Tibial artery (tissue), 4 donors: ENCODE results near the gene PHLDB2.

Source experiments
- DNase-seq, 2 donors: peaks; one replicate each; pipeline ENCODE4 v3.0.0-alpha.2; 2019
- H3K27ac ChIP-seq, 2 donors: fragments of 200-600 bp; sonication (generic) in 1 of 2; 1 replicate in 1 of 2; 2 replicates in 1 of 2; pipeline ENCODE4 v1.5.1; 2018 to 2019; ENCODE audit warnings: mild to moderate bottlenecking in 1 of 2
- H3K27me3 ChIP-seq, 2 donors: fragments of 200-600 bp; sonication (generic) in 1 of 2; one replicate each; pipeline versions ENCODE4 v1.5.1 to v1.6.0; 2016 to 2019
- H3K36me3 ChIP-seq, 3 donors: fragments of 200-600 bp; sonication (generic) in 2 of 3; one replicate each; pipeline ENCODE4 v1.5.1; 2016 to 2019; ENCODE audit warnings: mild to moderate bottlenecking in 2 of 3
- H3K4me1 ChIP-seq, 4 donors: fragments of 200-600 bp; sonication (generic) in 2 of 4; 1 replicate in 3 of 4; 2 replicates in 1 of 4; pipeline ENCODE4 v1.5.1; 2016 to 2019
- H3K4me3 ChIP-seq, 2 donors: fragments of 200-600 bp; sonication (generic) in 1 of 2; 1 replicate in 1 of 2; 2 replicates in 1 of 2; pipeline ENCODE4 v1.5.1; 2018 to 2019; ENCODE audit warnings: mild to moderate bottlenecking in 2 of 2
- H3K9me3 ChIP-seq, 3 donors: fragments of 200-600 bp; sonication (generic) in 1 of 3; one replicate each; pipeline ENCODE4 v1.5.1; 2016 to 2019
- intact Hi-C: fragments of 100-400 bp; cut with DNase I; formaldehyde crosslinking; loops from one replicate; pipeline ENCODE4 v1.15.0; 2023; ENCODE audit warnings: low total_unique reads
- TF ChIP-seq, protein P1 (sequence below), 2 experiments: fragments of 200-600 bp in 1 of 2; fragments of 450-650 bp in 1 of 2; IDR thresholded peaks; one replicate each; pipeline ENCODE4 v1.5.1; 2017 to 2019; ENCODE audit warnings: antibody characterized with exemption in 2 of 2, mild to moderate bottlenecking in 1 of 2, moderate library complexity in 1 of 2

Gene PHLDB2

DNA sequence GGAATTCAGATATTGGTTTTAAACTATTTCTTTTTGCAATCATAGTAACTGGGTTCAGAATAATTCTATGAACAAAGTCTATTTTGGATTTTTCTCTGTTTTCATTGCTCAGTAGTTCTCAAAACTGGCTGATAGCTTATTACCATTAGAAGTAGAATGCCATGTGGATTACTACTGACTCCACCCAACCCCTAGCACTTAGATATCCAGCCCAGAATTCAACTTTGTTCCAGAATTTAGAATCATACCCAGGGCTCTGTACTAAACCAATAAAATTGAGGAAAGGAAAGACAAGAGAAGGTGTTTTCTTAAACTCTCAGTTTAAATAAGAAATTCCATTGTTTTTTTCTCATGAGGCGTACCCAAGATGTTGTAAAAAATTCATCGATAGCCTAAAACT, 80.8 kb downstream of the PHLDB2 start:
- intact Hi-C loops, result no loop called here
- no peak overlapping the region for H3K4me3 ChIP-seq
- TF ChIP-seq, protein P1, sequence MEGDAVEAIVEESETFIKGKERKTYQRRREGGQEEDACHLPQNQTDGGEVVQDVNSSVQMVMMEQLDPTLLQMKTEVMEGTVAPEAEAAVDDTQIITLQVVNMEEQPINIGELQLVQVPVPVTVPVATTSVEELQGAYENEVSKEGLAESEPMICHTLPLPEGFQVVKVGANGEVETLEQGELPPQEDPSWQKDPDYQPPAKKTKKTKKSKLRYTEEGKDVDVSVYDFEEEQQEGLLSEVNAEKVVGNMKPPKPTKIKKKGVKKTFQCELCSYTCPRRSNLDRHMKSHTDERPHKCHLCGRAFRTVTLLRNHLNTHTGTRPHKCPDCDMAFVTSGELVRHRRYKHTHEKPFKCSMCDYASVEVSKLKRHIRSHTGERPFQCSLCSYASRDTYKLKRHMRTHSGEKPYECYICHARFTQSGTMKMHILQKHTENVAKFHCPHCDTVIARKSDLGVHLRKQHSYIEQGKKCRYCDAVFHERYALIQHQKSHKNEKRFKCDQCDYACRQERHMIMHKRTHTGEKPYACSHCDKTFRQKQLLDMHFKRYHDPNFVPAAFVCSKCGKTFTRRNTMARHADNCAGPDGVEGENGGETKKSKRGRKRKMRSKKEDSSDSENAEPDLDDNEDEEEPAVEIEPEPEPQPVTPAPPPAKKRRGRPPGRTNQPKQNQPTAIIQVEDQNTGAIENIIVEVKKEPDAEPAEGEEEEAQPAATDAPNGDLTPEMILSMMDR (IDR thresholded peaks at IDR 0.05), result no peak
- peaks cover 0 to 21% (median 4%) of the 10 kb centered on the region in 4 donors for H3K4me1 ChIP-seq
- H3K27ac ChIP-seq, result no peak overlapping the region
- H3K27me3 ChIP-seq, result no peaks in the 10 kb centered on the region
- peaks cover 48 to 54% (median 53%) of the 10 kb centered on the region in 3 donors for H3K36me3 ChIP-seq
- H3K9me3 ChIP-seq, result no peaks in the 10 kb centered on the region
- no peak for DNase-seq

DNA sequence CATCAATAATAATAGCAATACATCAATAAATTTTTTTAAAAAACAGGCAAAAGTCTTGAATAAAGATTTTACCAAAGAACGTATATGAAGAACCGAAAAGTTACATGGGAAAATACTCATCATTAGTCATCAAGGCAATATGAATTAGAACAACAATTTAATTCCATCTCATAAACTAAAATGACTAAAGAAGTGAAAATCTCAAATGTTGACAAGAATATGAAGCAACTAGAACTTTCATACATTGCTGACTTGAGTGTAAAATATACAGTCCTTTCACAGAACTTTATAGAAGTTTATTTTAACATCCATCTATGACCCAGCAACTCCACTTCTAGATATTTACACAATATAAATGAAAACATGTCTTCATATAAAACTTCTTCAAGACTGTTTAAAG, 84.5 kb downstream of the PHLDB2 start:
- no peak overlapping the region for H3K27ac ChIP-seq
- H3K27me3 ChIP-seq, result no peaks in the 10 kb centered on the region
- H3K9me3 ChIP-seq, result no peaks in the 10 kb centered on the region
- H3K4me3 ChIP-seq, result no peak overlapping the region
- no peak for DNase-seq
- peaks cover 64 to 67% (median 64%) of the 10 kb centered on the region in 3 donors for H3K36me3 ChIP-seq
- intact Hi-C loops, result no loop called here
- TF ChIP-seq, protein P1 (IDR thresholded peaks at IDR 0.05), result no peak
- no peaks in the 10 kb centered on the region for H3K4me1 ChIP-seq

DNA sequence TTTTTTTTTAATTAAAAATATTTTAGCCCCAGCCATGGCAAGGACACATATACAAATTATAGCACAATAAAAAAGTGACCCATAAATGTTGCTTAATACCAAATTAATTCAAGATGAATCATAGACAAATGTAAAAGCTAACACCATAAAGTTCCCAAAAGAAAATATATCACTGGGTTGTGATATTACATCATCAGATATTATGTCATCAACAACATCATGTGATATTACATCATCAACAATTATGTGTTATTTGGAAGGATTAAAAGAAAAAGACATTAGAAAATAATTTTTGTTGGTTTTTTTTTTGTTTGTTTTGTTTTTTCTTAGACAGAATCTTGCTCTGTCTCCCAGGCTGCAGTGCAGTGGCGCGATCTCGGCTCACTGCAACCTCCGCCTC, 85.3 kb downstream of the PHLDB2 start:
- H3K27me3 ChIP-seq, result no peaks in the 10 kb centered on the region
- intact Hi-C loops, result no loop called here
- H3K36me3 ChIP-seq, result peaks cover 62 to 66% (median 65%) of the 10 kb centered on the region in 3 donors
- no peaks in the 10 kb centered on the region for H3K4me1 ChIP-seq
- DNase-seq, result no peak
- TF ChIP-seq, protein P1 (IDR thresholded peaks at IDR 0.05), result no peak
- H3K27ac ChIP-seq, result no peak overlapping the region
- no peaks in the 10 kb centered on the region for H3K9me3 ChIP-seq
- no peak overlapping the region for H3K4me3 ChIP-seq

DNA sequence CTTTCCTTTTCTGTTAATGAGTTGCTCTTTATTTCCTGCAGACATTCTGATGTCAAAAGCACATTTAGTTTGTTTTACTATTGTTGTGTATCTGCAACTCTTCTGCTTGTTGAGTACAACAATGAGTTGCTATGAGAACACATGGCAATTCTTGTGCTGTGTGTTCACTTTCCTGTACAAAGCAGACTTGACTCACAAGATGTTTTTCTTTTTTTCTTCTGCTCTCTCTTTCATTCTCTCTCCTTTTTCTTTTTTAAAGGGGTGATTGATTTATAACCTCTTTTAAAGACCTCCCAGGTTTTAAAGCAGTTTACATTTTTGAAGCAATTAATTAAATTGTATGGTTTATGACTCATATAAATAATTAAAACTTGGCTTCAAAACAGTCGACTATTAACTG, 88.2 kb downstream of the PHLDB2 start:
- H3K27me3 ChIP-seq, result no peaks in the 10 kb centered on the region
- peaks cover 42 to 51% (median 46%) of the 10 kb centered on the region in 3 donors for H3K36me3 ChIP-seq
- no peaks in the 10 kb centered on the region for H3K9me3 ChIP-seq
- H3K4me3 ChIP-seq, result no peak overlapping the region
- intact Hi-C loops, result no loop called here
- TF ChIP-seq, protein P1 (IDR thresholded peaks at IDR 0.05), result no peak
- no peak overlapping the region for H3K27ac ChIP-seq
- DNase-seq, result no peak
- H3K4me1 ChIP-seq, result no peaks in the 10 kb centered on the region

DNA sequence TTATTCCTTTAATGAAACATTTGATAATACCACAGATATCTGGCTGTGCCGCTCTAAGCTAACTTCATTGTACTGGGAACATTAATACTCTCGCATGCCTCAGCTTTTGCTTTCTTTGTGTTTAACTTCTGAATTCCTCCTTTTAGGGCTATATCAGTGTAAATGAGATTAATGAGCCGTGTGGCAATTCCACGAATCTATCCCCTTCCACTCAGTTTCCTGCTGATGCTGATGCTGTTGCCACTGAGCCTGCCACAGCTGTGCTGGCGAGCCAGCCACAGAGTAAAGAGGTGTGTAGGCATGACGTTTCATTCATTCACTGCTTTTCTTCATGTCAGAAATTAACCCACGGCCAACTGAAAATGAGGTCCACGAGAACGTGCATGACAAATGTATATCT, 89.7 kb downstream of the PHLDB2 start:
- TF ChIP-seq, protein P1 (IDR thresholded peaks at IDR 0.05), result no peak
- H3K27me3 ChIP-seq, result no peaks in the 10 kb centered on the region
- H3K27ac ChIP-seq, result no peak overlapping the region
- H3K4me1 ChIP-seq, result no peaks in the 10 kb centered on the region
- intact Hi-C loops, result no loop called here
- peaks cover 49 to 57% (median 49%) of the 10 kb centered on the region in 3 donors for H3K36me3 ChIP-seq
- H3K4me3 ChIP-seq, result no peak overlapping the region
- no peak for DNase-seq
- H3K9me3 ChIP-seq, result no peaks in the 10 kb centered on the region

DNA sequence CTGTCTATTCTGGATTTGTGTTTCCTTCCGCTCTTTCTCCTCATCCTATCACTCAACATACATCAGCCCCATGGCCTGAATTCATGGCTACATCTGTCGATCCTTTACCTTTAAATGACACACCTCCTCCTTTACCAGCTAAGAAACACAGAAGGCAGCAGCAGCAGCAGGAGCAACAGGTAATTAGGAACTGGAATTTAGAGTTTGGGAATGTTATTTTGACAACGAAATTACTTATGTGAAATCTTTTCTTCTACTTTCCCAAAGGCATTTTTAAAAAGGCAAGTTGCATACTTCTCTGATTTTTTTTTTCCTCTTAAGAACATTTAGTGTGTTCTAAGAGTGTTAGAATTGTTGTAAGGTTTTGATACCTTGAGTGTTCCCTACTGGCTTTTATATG, 90.6 kb downstream of the PHLDB2 start:
- DNase-seq, result no peak
- peaks cover 49 to 52% (median 51%) of the 10 kb centered on the region in 3 donors for H3K36me3 ChIP-seq
- H3K9me3 ChIP-seq, result no peaks in the 10 kb centered on the region
- H3K4me1 ChIP-seq, result no peaks in the 10 kb centered on the region
- TF ChIP-seq, protein P1 (IDR thresholded peaks at IDR 0.05), result no peak
- H3K27ac ChIP-seq, result no peak overlapping the region
- H3K4me3 ChIP-seq, result no peak overlapping the region
- no peaks in the 10 kb centered on the region for H3K27me3 ChIP-seq
- intact Hi-C loops, result no loop called here
